Stomach smooth muscle (tissue), 2 donors: Measurements from ENCODE around the gene GALR3.
"Not testable (repeated sequence)": the region's sequence is repeated elsewhere in the genome, so short reads cannot be mapped to it uniquely, and the experiment has no call there.

Source experiments
- H3K27ac ChIP-seq: one replicate; pipeline ENCODE4 v1.7.0; 2013; ENCODE audit warnings: mild to moderate bottlenecking, low read length, inconsistent platforms
- H3K27me3 ChIP-seq, 2 donors: one replicate each; pipeline ENCODE4 v1.7.0; 2013; ENCODE audit warnings: low read length in 2 of 2; ENCODE audit not compliant: insufficient read depth in 2 of 2, control insufficient read depth in 1 of 2
- H3K36me3 ChIP-seq, 2 donors: one replicate each; pipeline ENCODE4 v1.7.0; 2013; ENCODE audit warnings: low read length in 2 of 2; ENCODE audit not compliant: control insufficient read depth in 2 of 2, insufficient read depth in 2 of 2
- H3K4me1 ChIP-seq: one replicate; pipeline ENCODE4 v1.7.0; 2013; ENCODE audit warnings: low read length; ENCODE audit not compliant: control insufficient read depth, insufficient read depth
- H3K4me3 ChIP-seq, 2 donors: one replicate each; pipeline ENCODE4 v1.7.0; 2013; ENCODE audit warnings: low read length in 2 of 2
- H3K9ac ChIP-seq, 2 donors: one replicate each; pipeline ENCODE4 v1.7.0; 2013; ENCODE audit warnings: low read length in 2 of 2, mild to moderate bottlenecking in 1 of 2
- H3K9me3 ChIP-seq, 2 donors: one replicate each; pipeline ENCODE4 v1.7.0; 2013; ENCODE audit warnings: low read length in 2 of 2; ENCODE audit not compliant: control insufficient read depth in 2 of 2
- donor health status: healthy.
- donor health status: Pancreatic carcinoma.

GALR3 gene

GRCh38 chr22:37790234-37790633 lies 32.9 kb upstream of the GALR3 start:
- Histone ChIP-seq H3K9ac (no peak overlapping the region), H3K9me3 (no peaks in the 10 kb centered on the region), H3K27me3 (no peaks in the 10 kb centered on the region), H3K4me1 (peaks cover 3% of the 10 kb centered on the region), H3K36me3 (no peaks in the 10 kb centered on the region), H3K27ac (no peak overlapping the region), H3K4me3 (no peak overlapping the region)

- no peak overlapping the region for H3K9ac ChIP-seq
- H3K9me3 ChIP-seq, result no peaks in the 10 kb centered on the region
- H3K4me3 ChIP-seq, result no peak overlapping the region
Measured at GRCh38 chr22:37792494-37792893, 30.7 kb upstream of the GALR3 start.

GRCh38 chr22:37794376-37794775 lies 28.8 kb upstream of the GALR3 start:
- H3K36me3 ChIP-seq, result no peaks in the 10 kb centered on the region
- no peak overlapping the region for H3K4me3 ChIP-seq
- no peaks in the 10 kb centered on the region for H3K9me3 ChIP-seq
- no peak overlapping the region for H3K27ac ChIP-seq
- H3K27me3 ChIP-seq, result no peaks in the 10 kb centered on the region
- H3K9ac ChIP-seq, result no peak overlapping the region
- H3K4me1 ChIP-seq, result peaks cover 3% of the 10 kb centered on the region

More at GRCh38 chr22:37792494-37792893, 30.7 kb upstream of the GALR3 start:
- Histone ChIP-seq H3K27ac (no peak overlapping the region), H3K27me3 (no peaks in the 10 kb centered on the region), H3K4me1 (peaks cover 3% of the 10 kb centered on the region), H3K36me3 (no peaks in the 10 kb centered on the region)

GRCh38 chr22:37796079-37796478 lies 27.1 kb upstream of the GALR3 start:
- Histone ChIP-seq H3K27ac (no peak overlapping the region), H3K4me3 (no peak overlapping the region), H3K9ac (no peak overlapping the region), H3K36me3 (no peaks in the 10 kb centered on the region), H3K27me3 (no peaks in the 10 kb centered on the region), H3K9me3 (no peaks in the 10 kb centered on the region), H3K4me1 (peaks cover 3% of the 10 kb centered on the region)

- H3K9ac ChIP-seq, result not testable (repeated sequence)
Measured at GRCh38 chr22:37797259-37797658, 25.9 kb upstream of the GALR3 start.

GRCh38 chr22:37797874-37798500 lies 25.2 kb upstream of the GALR3 start:
- Histone ChIP-seq H3K9ac (no peak overlapping the region), H3K27me3 (no peaks in the 10 kb centered on the region), H3K4me1 (peaks cover 10% of the 10 kb centered on the region), H3K9me3 (no peaks in the 10 kb centered on the region), H3K36me3 (no peaks in the 10 kb centered on the region), H3K27ac (no peak overlapping the region), H3K4me3 (no peak overlapping the region)

More at GRCh38 chr22:37797259-37797658, 25.9 kb upstream of the GALR3 start:
- H3K27ac ChIP-seq, H3K4me3 ChIP-seq, H3K27me3 ChIP-seq, H3K4me1 ChIP-seq, H3K9me3 ChIP-seq, H3K36me3 ChIP-seq: not testable (repeated sequence)

- not testable (repeated sequence) for H3K27me3 ChIP-seq, H3K4me3 ChIP-seq, H3K27ac ChIP-seq, H3K36me3 ChIP-seq, H3K9ac ChIP-seq, H3K9me3 ChIP-seq
- peaks cover 19% of the 10 kb centered on the region for H3K4me1 ChIP-seq
Measured at GRCh38 chr22:37799979-37800378, 23.2 kb upstream of the GALR3 start.

GRCh38 chr22:37801946-37802309 lies 21.3 kb upstream of the GALR3 start:
- Histone ChIP-seq H3K9me3 (no peaks in the 10 kb centered on the region), H3K9ac (peak overlapping the region; percentile 29 to 66), H3K27me3 (no peaks in the 10 kb centered on the region)

GRCh38 chr22:37802310-37803194 lies 20.6 kb upstream of the GALR3 start:
- H3K9me3 ChIP-seq, result no peaks in the 10 kb centered on the region
- H3K36me3 ChIP-seq, result no peaks in the 10 kb centered on the region
- peaks cover 39% of the 10 kb centered on the region for H3K4me1 ChIP-seq
- H3K27ac ChIP-seq, result no peak overlapping the region
- H3K4me3 ChIP-seq, result peak overlapping the region; percentile 50 to 76
- peak overlapping the region; percentile 66 to 71 for H3K9ac ChIP-seq
- no peaks in the 10 kb centered on the region for H3K27me3 ChIP-seq

More at GRCh38 chr22:37801946-37802309, 21.3 kb upstream of the GALR3 start:
- Histone ChIP-seq H3K27ac (no peak overlapping the region), H3K36me3 (no peaks in the 10 kb centered on the region), H3K4me3 (peak overlapping the region; percentile 50 to 76), H3K4me1 (peaks cover 36% of the 10 kb centered on the region)

- peak overlapping the region in 1 of 2 donors; percentile 76 for H3K4me3 ChIP-seq
- no peaks in the 10 kb centered on the region for H3K9me3 ChIP-seq
- peaks cover 44% of the 10 kb centered on the region for H3K4me1 ChIP-seq
- H3K36me3 ChIP-seq, result no peaks in the 10 kb centered on the region
- H3K9ac ChIP-seq, result no peak overlapping the region
- no peak overlapping the region for H3K27ac ChIP-seq
- no peaks in the 10 kb centered on the region for H3K27me3 ChIP-seq
Measured at GRCh38 chr22:37803195-37803638, 20.0 kb upstream of the GALR3 start.
